K562 (cell line): ENCODE data around the gene ZNF26. TPM values are rescaled to one million over a fixed set of nuclear protein-coding genes. Genes with fewer than 3 reads are reported as not detected.
A peak's percentile ranks its signal among the peaks of the same experiment; 100 is the strongest.

Experiments
- ATAC-seq: fragments of 200-7000 bp; cut with Tn5 transposase; 3 replicates; pipeline ENCODE4 v1.9.1; 2020; ENCODE audit warnings: moderate library complexity
- BruUV-seq: library from RNA; stranded (reverse); fragments of 400-500 nt; replicated peaks from 2 replicates; lab custom pipeline; 2021; lab: Mats Ljungman, UMichigan
- CTCF ChIA-PET: fragments of 300-600 bp; formaldehyde crosslinking; extraction: SDS; loops from one replicate; lab custom pipeline; 2021; ENCODE audit warnings: low intra/inter-chr PET ratio; lab: Yijun Ruan, JAX
- POLR2A ChIA-PET: fragments of 300-600, 350-650 bp; sonication (Branson Sonifier 250); formaldehyde crosslinking; extraction: SDS; loops from one replicate; lab custom pipeline; 2021; ENCODE audit warnings: antibody characterized with exemption, inconsistent platforms; lab: Yijun Ruan, JAX
- DNase-seq, 4 experiments: peaks; one replicate each; pipeline versions ENCODE4 v3.0.0 to v3.0.0-alpha.2; 2011 to 2018; ENCODE audit warnings: low spot score in 3 of 4, mixed read lengths in 3 of 4; ENCODE audit errors: extremely low read depth in 1 of 4
- FAIRE-seq: peaks from 2 replicates; lab custom pipeline; 2011; peaks lifted over from hg19 to GRCh38; lab: Jason Lieb, UNC
- H2AFZ ChIP-seq: 2 replicates; pipeline ENCODE4 v1.6.0; 2011; ENCODE audit warnings: low read depth, low read length, control low read depth, inconsistent platforms
- H3K27ac ChIP-seq: fragments of 200-600 bp; 3 replicates; pipeline ENCODE4 v1.8.0; 2011; ENCODE audit warnings: low read depth, mild to moderate bottlenecking, control low read depth, inconsistent platforms, low read length, moderate library complexity, mixed read lengths; ENCODE audit errors: extremely low read depth
- H3K27me3 ChIP-seq, 2 experiments: fragments of 300-600 bp in 1 of 2; 2 replicates in 1 of 2; 3 replicates in 1 of 2; pipeline versions ENCODE4 v1.6.0 to v1.8.0; 2011; ENCODE audit warnings: inconsistent platforms in 2 of 2, low read length in 2 of 2, mild to moderate bottlenecking in 1 of 2, mixed read lengths in 1 of 2, moderate library complexity in 1 of 2; ENCODE audit not compliant: control insufficient read depth in 2 of 2, insufficient read depth in 2 of 2
- H3K36me3 ChIP-seq: fragments of 300-600 bp; 3 replicates; pipeline ENCODE4 v1.8.0; 2011; ENCODE audit warnings: mild to moderate bottlenecking, low read length, inconsistent platforms; ENCODE audit not compliant: control insufficient read depth, insufficient read depth
- H3K4me1 ChIP-seq, 2 experiments: fragments of 200-600 bp in 1 of 2; replicated peaks in 1 of 2; 2 replicates in 1 of 2; 3 replicates in 1 of 2; pipeline versions ENCODE4 v1.5.1 to v1.8.0; 2011; ENCODE audit warnings: inconsistent platforms in 2 of 2, low read length in 2 of 2, mild to moderate bottlenecking in 1 of 2, mixed read lengths in 1 of 2, moderate library complexity in 1 of 2; ENCODE audit not compliant: control insufficient read depth in 2 of 2, insufficient read depth in 2 of 2
- H3K4me2 ChIP-seq: 2 replicates; pipeline ENCODE4 v1.6.1; 2011; ENCODE audit warnings: low read length, control low read depth, inconsistent platforms, mixed read lengths; ENCODE audit not compliant: insufficient read depth
- H3K4me3 ChIP-seq: fragments of 200-600 bp; sonication (generic), shearing (Covaris generic); 2 replicates; pipeline ENCODE4 v1.5.1; 2016; ENCODE audit warnings: control low read depth, inconsistent platforms
- H3K79me2 ChIP-seq: fragments of 200-600 bp; 3 replicates; pipeline ENCODE4 v1.8.0; 2011; ENCODE audit warnings: low read length, inconsistent platforms; ENCODE audit not compliant: control insufficient read depth, insufficient read depth
- H3K9ac ChIP-seq, 2 experiments: 2 replicates each; pipeline versions ENCODE4 v1.6.0 to v1.6.1; 2011; ENCODE audit warnings: low read depth in 2 of 2, low read length in 2 of 2, control low read depth in 1 of 2, inconsistent platforms in 1 of 2, mild to moderate bottlenecking in 1 of 2, mixed read lengths in 1 of 2; ENCODE audit not compliant: insufficient read depth in 1 of 2
- H3K9me1 ChIP-seq: one replicate; pipeline ENCODE4 v1.6.0; 2011; ENCODE audit warnings: inconsistent platforms, mild to moderate bottlenecking, low read length, moderate library complexity; ENCODE audit not compliant: control insufficient read depth, insufficient read depth
- H3K9me3 ChIP-seq: replicated peaks from 2 replicates; pipeline ENCODE4 v1.5.1; 2011; ENCODE audit warnings: low read depth, low read length, inconsistent platforms; ENCODE audit not compliant: control insufficient read depth, insufficient read depth
- H4K20me1 ChIP-seq: replicated peaks from 2 replicates; pipeline ENCODE4 v1.6.1; 2011; ENCODE audit warnings: low read length, inconsistent platforms, mixed read lengths; ENCODE audit not compliant: control insufficient read depth, insufficient read depth
- CCNT2 ChIP-seq: IDR thresholded peaks from 2 replicates; pipeline ENCODE4 v1.6.1; 2011; ENCODE audit warnings: borderline replicate concordance, low read depth, mild to moderate bottlenecking, moderate library complexity, mixed read lengths, low read length; ENCODE audit not compliant: insufficient read length; ENCODE audit errors: extremely low read depth
- DACH1 ChIP-seq: fragments of 450-650 bp; IDR thresholded peaks from 2 replicates; pipeline ENCODE4 v1.6.1; 2018; ENCODE audit not compliant: partially characterized antibody
- DNMT1 ChIP-seq: fragments of 450-650 bp; IDR thresholded peaks from 2 replicates; pipeline ENCODE4 v1.6.1; 2016; ENCODE audit warnings: antibody characterized with exemption, mild to moderate bottlenecking
- KDM4B ChIP-seq, 2 experiments: fragments of 450-650 bp in 1 of 2; sonication (generic) in 1 of 2; IDR thresholded peaks; 2 replicates each; pipeline ENCODE4 v1.6.1; 2016 to 2017; ENCODE audit warnings: borderline replicate concordance in 2 of 2, antibody characterized with exemption in 1 of 2, low read depth in 1 of 2, mild to moderate bottlenecking in 1 of 2
- MITF ChIP-seq: IDR thresholded peaks from 2 replicates; pipeline ENCODE4 v1.6.1; 2014; ENCODE audit warnings: antibody characterized with exemption
- MXD1 ChIP-seq: fragments of 250-450 bp; sonication (Bioruptor Pico); IDR thresholded peaks from 2 replicates; pipeline ENCODE4 v1.8.0; 2021; ENCODE audit warnings: borderline replicate concordance, mild to moderate bottlenecking, moderate library complexity; ENCODE audit not compliant: poor library complexity, severe bottlenecking
- RBM15 ChIP-seq: fragments of 200-400 bp; formaldehyde crosslinking; IDR thresholded peaks from 2 replicates; pipeline ENCODE4 v1.6.1; 2018; ENCODE audit warnings: mild to moderate bottlenecking, low read length, moderate library complexity; ENCODE audit not compliant: insufficient read depth
- ZBTB7A ChIP-seq: IDR thresholded peaks from 2 replicates; pipeline ENCODE4 v1.6.1; 2011; ENCODE audit warnings: low read depth, mild to moderate bottlenecking, low read length, moderate library complexity, borderline replicate concordance; ENCODE audit not compliant: control insufficient read depth
- ZNF217 ChIP-seq: sonication (generic); formaldehyde crosslinking; IDR thresholded peaks from 2 replicates; pipeline ENCODE4 v1.8.0; 2022; ENCODE audit warnings: mild to moderate bottlenecking, missing genetic modification reagents
- ZNF551 ChIP-seq: fragments of 250-450 bp; sonication (Bioruptor Pico); IDR thresholded peaks from 2 replicates; pipeline ENCODE4 v1.5.0; 2021; ENCODE audit warnings: mild to moderate bottlenecking, moderate library complexity
- ZNF766 ChIP-seq: fragments of 200-800 bp; sonication (Bioruptor generic); conservative IDR thresholded peaks from 2 replicates; pipeline ENCODE4 v1.6.1; 2016; ENCODE audit warnings: missing genetic modification characterization, missing compliant biosample characterization
- WGBS: fragments of 100-300 bp; shearing (Covaris generic); methylation state at CpG from one replicate; pipeline ENCODE4 v1.1.6; 2016; ENCODE audit warnings: low coverage, mixed read lengths; ENCODE audit not compliant: insufficient coverage; ENCODE audit errors: missing lambda C conversion rate; 5-methylcytosine and 5-hydroxymethylcytosine counted together
- in situ Hi-C: fragments of 300-500 bp; cut with MboI; formaldehyde crosslinking; loops from 4 replicates; pipeline ENCODE4 v1.15.0; 2018; ENCODE audit warnings: inconsistent platforms, mixed read lengths
- intact Hi-C: fragments of 100-400 bp; cut with micrococcal nuclease; formaldehyde crosslinking; loops from 2 replicates; pipeline ENCODE4 v1.14.2; 2022
- polyA plus RNA-seq, 8 experiments: library from polyadenylated mRNA; depleted of rRNA in 4 of 8; stranded (reverse) in 5 of 8; unstranded in 3 of 8; fragments of >200 nt; fragmentation: Nextera tagmentation in 2 of 8; fragmentation: Illumina TruSeq in 1 of 8; extraction: Ambion mirVana in 2 of 8; extraction: Trizol in 1 of 8; gene quantifications; 2 replicates each; pipeline versions ENCODE4 v1.2.1 to v1.2.3, GENCODE V29; 2011 to 2014; ENCODE audit warnings: inconsistent platforms in 1 of 8, missing spikeins in 1 of 8
- total RNA-seq, 7 experiments: library from RNA; depleted of rRNA in 6 of 7; stranded (reverse); fragments of >200 nt in 6 of 7; fragmentation: Illumina TruSeq in 2 of 7; extraction: Trizol in 2 of 7; gene quantifications; 2 replicates each; pipeline versions ENCODE4 v1.2.1 to v1.2.3, GENCODE V29; 2011 to 2021; ENCODE audit warnings: low replicate concordance in 1 of 7

The ZNF26 gene
- total and polyA plus RNA-seq, 9 of the 15 experiments (the other 6 are each of a cell fraction or from before 2014, with no cell fraction given) = 1.2 to 14.1 (median 8.0) TPM

- peak overlapping the region; percentile 40 for H3K4me3 ChIP-seq
- peaks cover 19% of the 10 kb centered on the region for H3K9me3 ChIP-seq
- H3K27ac ChIP-seq = no peak overlapping the region; the same call in 2 of the 3 replicates
- intact Hi-C loops = no loop called here
- H3K9ac ChIP-seq = no peak overlapping the region
- peak overlapping the region; percentile 52 for H3K4me2 ChIP-seq
- no peaks in the 10 kb centered on the region; the same call in 2 of the 3 replicates for H3K36me3 ChIP-seq
- no peak overlapping the region for H2AFZ ChIP-seq
- no peaks in the 10 kb centered on the region for H4K20me1 ChIP-seq
- in situ Hi-C loops = no loop called here
- H3K27me3 ChIP-seq = no peaks in the 10 kb centered on the region; a peak in 1 of 5 replicates
- WGBS = 20% methylated on average over 25 of the region's 39 CpGs
- CTCF ChIA-PET = no interaction called here
- FAIRE-seq (no peak), ATAC-seq (peak; percentile 68), DNase-seq (peak in 1 of 4 experiments; percentile 12)
- POLR2A ChIA-PET = no interaction called here
- no peaks in the 10 kb centered on the region for H3K9me1 ChIP-seq
- BruUV-seq = no TSS peak
- no peaks in the 10 kb centered on the region for H3K79me2 ChIP-seq
- peaks cover 2 to 3% of the 10 kb centered on the region in 2 experiments; a peak in 1 of 5 replicates for H3K4me1 ChIP-seq
- TF ChIP-seq DACH1 (no peak), CCNT2 (no peak), MITF (no peak), DNMT1 (no peak), RBM15 (no peak), MXD1 (CRISPR knock-in tag) (no peak), ZNF551 (no peak), ZNF217 (CRISPR knock-in tag) (no peak), ZNF766 (CRISPR knock-in tag) (0 out of 2 replicates have a peak, but pooled peaks have one; percentile 9), ZBTB7A (no peak), KDM4B (IDR thresholded peaks at IDR 0.05; ENCODE audit: borderline replicate concordance in 2 of 2, low read depth in 1 of 2) (no peak)
These were observed 30.8 kb upstream of the ZNF26 start for GRCh38 chr12:132955094-132956010.
